K562 (cell line): ENCODE results near the gene TOR1AIP2. TPM values are rescaled to one million over a fixed set of nuclear protein-coding genes. Genes with fewer than 3 reads are reported as not detected.

Source experiments
- ARID1B ChIP-seq: fragments of 450-650 bp; IDR thresholded peaks from 2 replicates; pipeline ENCODE4 v1.6.1; 2016; ENCODE audit warnings: antibody characterized with exemption, mild to moderate bottlenecking, inconsistent platforms
- ARNT ChIP-seq, 2 experiments: fragments of 450-650 bp; IDR thresholded peaks; 2 replicates each; pipeline ENCODE4 v1.6.1; 2016; ENCODE audit warnings: mild to moderate bottlenecking in 1 of 2
- ASH1L ChIP-seq: fragments of 450-650 bp; IDR thresholded peaks from 2 replicates; pipeline ENCODE4 v1.6.1; 2018; ENCODE audit warnings: borderline replicate concordance, mild to moderate bottlenecking, low read depth; ENCODE audit not compliant: partially characterized antibody
- BDP1 ChIP-seq: IDR thresholded peaks from 3 replicates; pipeline ENCODE4 v1.6.1; 2011; ENCODE audit not compliant: insufficient read length, insufficient read depth
- COPS2 ChIP-seq: fragments of 450-650 bp; conservative IDR thresholded peaks from 2 replicates; pipeline ENCODE4 v1.6.1; 2016; ENCODE audit warnings: mild to moderate bottlenecking, moderate library complexity
- ELK1 ChIP-seq: sonication (generic); formaldehyde crosslinking; IDR thresholded peaks from 2 replicates; pipeline ENCODE4 v1.8.1; 2022; ENCODE audit warnings: missing genetic modification reagents
- ESRRB ChIP-seq: fragments of 250-450 bp; sonication (Bioruptor Pico); IDR thresholded peaks from 2 replicates; pipeline ENCODE4 v1.5.0; 2020; ENCODE audit warnings: mild to moderate bottlenecking, moderate library complexity, borderline replicate concordance
- EWSR1 ChIP-seq: fragments of 450-650 bp; IDR thresholded peaks from 2 replicates; pipeline ENCODE4 v1.6.1; 2018; ENCODE audit warnings: borderline replicate concordance, mild to moderate bottlenecking, low read depth, moderate library complexity; ENCODE audit not compliant: partially characterized antibody
- MAFG ChIP-seq: fragments of 450-650 bp; conservative IDR thresholded peaks from 2 replicates; pipeline ENCODE4 v1.6.1; 2016; ENCODE audit warnings: missing genetic modification characterization, missing compliant biosample characterization
- PURB ChIP-seq: sonication (generic); formaldehyde crosslinking; IDR thresholded peaks from 2 replicates; pipeline ENCODE4 v1.9.0; 2021; ENCODE audit warnings: low read depth, mild to moderate bottlenecking, missing genetic modification reagents
- PYGO2 ChIP-seq: fragments of 450-650 bp; IDR thresholded peaks from 2 replicates; pipeline ENCODE4 v1.6.1; 2016; ENCODE audit warnings: mild to moderate bottlenecking, missing genetic modification characterization, moderate library complexity, missing compliant biosample characterization
- UBTF ChIP-seq, 2 experiments: IDR thresholded peaks; 2 replicates each; pipeline ENCODE4 v1.6.1; 2012; ENCODE audit warnings: improper control_type of control experiment in 2 of 2, low read depth in 2 of 2, low read length in 2 of 2, borderline replicate concordance in 1 of 2
- ZNF311 ChIP-seq: fragments of 250-450 bp; sonication (Bioruptor Pico); IDR thresholded peaks from 2 replicates; pipeline ENCODE4 v1.4.0; 2020; ENCODE audit warnings: mild to moderate bottlenecking, moderate library complexity
- ZNF384 ChIP-seq: IDR thresholded peaks from 2 replicates; pipeline ENCODE4 v1.6.1; 2012; ENCODE audit warnings: low read depth, low read length, improper control_type of control experiment
- ZNF507 ChIP-seq: conservative IDR thresholded peaks from 2 replicates; pipeline ENCODE4 v1.6.1; 2017; ENCODE audit warnings: missing genetic modification characterization, missing compliant biosample characterization
- polyA plus RNA-seq, 8 experiments: library from polyadenylated mRNA; depleted of rRNA in 4 of 8; stranded (reverse) in 5 of 8; unstranded in 3 of 8; fragments of >200 nt; fragmentation: Nextera tagmentation in 2 of 8; fragmentation: Illumina TruSeq in 1 of 8; extraction: Ambion mirVana in 2 of 8; extraction: Trizol in 1 of 8; gene quantifications; 2 replicates each; pipeline versions ENCODE4 v1.2.1 to v1.2.3, GENCODE V29; 2011 to 2014; ENCODE audit warnings: inconsistent platforms in 1 of 8, missing spikeins in 1 of 8
- total RNA-seq, 7 experiments: library from RNA; depleted of rRNA in 6 of 7; stranded (reverse); fragments of >200 nt in 6 of 7; fragmentation: Illumina TruSeq in 2 of 7; extraction: Trizol in 2 of 7; gene quantifications; 2 replicates each; pipeline versions ENCODE4 v1.2.1 to v1.2.3, GENCODE V29; 2011 to 2021; ENCODE audit warnings: low replicate concordance in 1 of 7
- TF ChIP-seq, protein P1 (sequence below): fragments of 250-450 bp; sonication (Bioruptor Pico); IDR thresholded peaks from 2 replicates; pipeline ENCODE4 v1.5.0; 2021
- TF ChIP-seq, protein P2 (sequence below): sonication (generic); formaldehyde crosslinking; IDR thresholded peaks from 2 replicates; pipeline ENCODE4 v1.8.0; 2023; ENCODE audit warnings: mild to moderate bottlenecking, missing genetic modification reagents
- TF ChIP-seq, protein P3 (sequence below), 2 experiments: fragments of 150-350 bp in 1 of 2; IDR thresholded peaks; 2 replicates each; pipeline ENCODE4 v1.6.1; 2012 to 2016; ENCODE audit warnings: low read depth in 2 of 2, low read length in 2 of 2, mild to moderate bottlenecking in 1 of 2, moderate library complexity in 1 of 2

TOR1AIP2 gene
- total and polyA plus RNA-seq, 9 of the 15 experiments (the other 6 are each of a cell fraction or from before 2014, with no cell fraction given), result 16.7 to 122 (median 41.4) TPM

DNA sequence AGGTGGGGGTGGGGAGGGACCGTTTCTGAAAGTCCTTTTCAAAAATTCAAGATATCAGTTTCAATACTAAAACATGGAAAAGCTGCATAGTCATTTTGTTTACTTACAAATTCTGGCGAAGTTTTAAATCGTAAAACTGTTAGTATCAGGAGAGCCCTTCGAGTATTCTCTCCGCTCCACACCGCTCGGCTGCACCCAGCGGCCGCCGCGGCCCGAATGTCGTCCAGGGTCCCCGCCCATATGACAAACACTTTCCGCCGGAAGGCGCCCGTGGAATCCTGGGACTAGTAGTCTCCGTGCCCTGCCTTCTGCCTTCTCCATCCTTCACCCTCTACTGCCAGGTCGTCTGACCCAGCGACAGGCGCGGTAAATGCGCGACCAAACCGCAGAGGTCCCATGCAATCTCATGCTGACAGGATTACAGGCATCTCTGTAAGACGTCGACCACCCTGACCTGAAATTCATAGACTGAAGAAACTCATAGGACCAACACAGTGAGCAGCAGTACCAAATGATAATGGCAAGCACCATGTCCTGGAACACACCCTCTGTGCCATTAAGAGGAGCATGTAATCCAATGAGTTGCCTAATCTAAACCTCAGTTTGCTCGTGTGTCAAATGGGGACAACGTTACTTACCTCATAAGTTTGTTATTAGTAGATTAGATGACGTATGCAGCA is at the start of gene TOR1AIP2 (continued):
- TF ChIP-seq ESRRB, result no peak
- no peak for TF ChIP-seq ELK1 (CRISPR knock-in tag)
- TF ChIP-seq, protein P1, sequence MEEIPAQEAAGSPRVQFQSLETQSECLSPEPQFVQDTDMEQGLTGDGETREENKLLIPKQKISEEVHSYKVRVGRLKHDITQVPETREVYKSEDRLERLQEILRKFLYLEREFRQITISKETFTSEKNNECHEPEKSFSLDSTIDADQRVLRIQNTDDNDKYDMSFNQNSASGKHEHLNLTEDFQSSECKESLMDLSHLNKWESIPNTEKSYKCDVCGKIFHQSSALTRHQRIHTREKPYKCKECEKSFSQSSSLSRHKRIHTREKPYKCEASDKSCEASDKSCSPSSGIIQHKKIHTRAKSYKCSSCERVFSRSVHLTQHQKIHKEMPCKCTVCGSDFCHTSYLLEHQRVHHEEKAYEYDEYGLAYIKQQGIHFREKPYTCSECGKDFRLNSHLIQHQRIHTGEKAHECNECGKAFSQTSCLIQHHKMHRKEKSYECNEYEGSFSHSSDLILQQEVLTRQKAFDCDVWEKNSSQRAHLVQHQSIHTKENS (CRISPR knock-in tag), result no peak
- TF ChIP-seq, protein P2, sequence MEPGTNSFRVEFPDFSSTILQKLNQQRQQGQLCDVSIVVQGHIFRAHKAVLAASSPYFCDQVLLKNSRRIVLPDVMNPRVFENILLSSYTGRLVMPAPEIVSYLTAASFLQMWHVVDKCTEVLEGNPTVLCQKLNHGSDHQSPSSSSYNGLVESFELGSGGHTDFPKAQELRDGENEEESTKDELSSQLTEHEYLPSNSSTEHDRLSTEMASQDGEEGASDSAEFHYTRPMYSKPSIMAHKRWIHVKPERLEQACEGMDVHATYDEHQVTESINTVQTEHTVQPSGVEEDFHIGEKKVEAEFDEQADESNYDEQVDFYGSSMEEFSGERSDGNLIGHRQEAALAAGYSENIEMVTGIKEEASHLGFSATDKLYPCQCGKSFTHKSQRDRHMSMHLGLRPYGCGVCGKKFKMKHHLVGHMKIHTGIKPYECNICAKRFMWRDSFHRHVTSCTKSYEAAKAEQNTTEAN (CRISPR knock-in tag), result no peak
- no peak for TF ChIP-seq EWSR1
- no peak for TF ChIP-seq ARID1B
- no peak for TF ChIP-seq ZNF507 (tag)
- no peak for TF ChIP-seq ZNF311 (CRISPR knock-in tag)
- no peak for TF ChIP-seq PURB (CRISPR knock-in tag)
- TF ChIP-seq COPS2, result no peak
- TF ChIP-seq MAFG (tag), result no peak
- TF ChIP-seq ARNT (IDR thresholded peaks at IDR 0.05), result no peak; a peak in 2 of 4 replicates
- no peak for TF ChIP-seq BDP1
- no peak for TF ChIP-seq ZNF384
- TF ChIP-seq ASH1L, result no peak
- TF ChIP-seq, protein P3, sequence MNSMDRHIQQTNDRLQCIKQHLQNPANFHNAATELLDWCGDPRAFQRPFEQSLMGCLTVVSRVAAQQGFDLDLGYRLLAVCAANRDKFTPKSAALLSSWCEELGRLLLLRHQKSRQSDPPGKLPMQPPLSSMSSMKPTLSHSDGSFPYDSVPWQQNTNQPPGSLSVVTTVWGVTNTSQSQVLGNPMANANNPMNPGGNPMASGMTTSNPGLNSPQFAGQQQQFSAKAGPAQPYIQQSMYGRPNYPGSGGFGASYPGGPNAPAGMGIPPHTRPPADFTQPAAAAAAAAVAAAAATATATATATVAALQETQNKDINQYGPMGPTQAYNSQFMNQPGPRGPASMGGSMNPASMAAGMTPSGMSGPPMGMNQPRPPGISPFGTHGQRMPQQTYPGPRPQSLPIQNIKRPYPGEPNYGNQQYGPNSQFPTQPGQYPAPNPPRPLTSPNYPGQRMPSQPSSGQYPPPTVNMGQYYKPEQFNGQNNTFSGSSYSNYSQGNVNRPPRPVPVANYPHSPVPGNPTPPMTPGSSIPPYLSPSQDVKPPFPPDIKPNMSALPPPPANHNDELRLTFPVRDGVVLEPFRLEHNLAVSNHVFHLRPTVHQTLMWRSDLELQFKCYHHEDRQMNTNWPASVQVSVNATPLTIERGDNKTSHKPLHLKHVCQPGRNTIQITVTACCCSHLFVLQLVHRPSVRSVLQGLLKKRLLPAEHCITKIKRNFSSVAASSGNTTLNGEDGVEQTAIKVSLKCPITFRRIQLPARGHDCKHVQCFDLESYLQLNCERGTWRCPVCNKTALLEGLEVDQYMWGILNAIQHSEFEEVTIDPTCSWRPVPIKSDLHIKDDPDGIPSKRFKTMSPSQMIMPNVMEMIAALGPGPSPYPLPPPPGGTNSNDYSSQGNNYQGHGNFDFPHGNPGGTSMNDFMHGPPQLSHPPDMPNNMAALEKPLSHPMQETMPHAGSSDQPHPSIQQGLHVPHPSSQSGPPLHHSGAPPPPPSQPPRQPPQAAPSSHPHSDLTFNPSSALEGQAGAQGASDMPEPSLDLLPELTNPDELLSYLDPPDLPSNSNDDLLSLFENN (IDR thresholded peaks at IDR 0.05; ENCODE audit: low read depth in 2 of 2, low read length in 2 of 2), result peak in 1 of 2 experiments; percentile 74; a peak in 2 of 4 replicates
- TF ChIP-seq PYGO2 (tag), result no peak
- TF ChIP-seq UBTF (IDR thresholded peaks at IDR 0.05; ENCODE audit: borderline replicate concordance in 1 of 2, low read depth in 2 of 2, low read length in 2 of 2), result no peak
